AG08396 (cell line): Measurements from ENCODE around the gene ZEB2.

Source experiments
- DNase-seq: peaks from one replicate; pipeline ENCODE4 v3.0.0; 2012; ENCODE audit warnings: low spot score, mixed read lengths

Gene ZEB2

DNA sequence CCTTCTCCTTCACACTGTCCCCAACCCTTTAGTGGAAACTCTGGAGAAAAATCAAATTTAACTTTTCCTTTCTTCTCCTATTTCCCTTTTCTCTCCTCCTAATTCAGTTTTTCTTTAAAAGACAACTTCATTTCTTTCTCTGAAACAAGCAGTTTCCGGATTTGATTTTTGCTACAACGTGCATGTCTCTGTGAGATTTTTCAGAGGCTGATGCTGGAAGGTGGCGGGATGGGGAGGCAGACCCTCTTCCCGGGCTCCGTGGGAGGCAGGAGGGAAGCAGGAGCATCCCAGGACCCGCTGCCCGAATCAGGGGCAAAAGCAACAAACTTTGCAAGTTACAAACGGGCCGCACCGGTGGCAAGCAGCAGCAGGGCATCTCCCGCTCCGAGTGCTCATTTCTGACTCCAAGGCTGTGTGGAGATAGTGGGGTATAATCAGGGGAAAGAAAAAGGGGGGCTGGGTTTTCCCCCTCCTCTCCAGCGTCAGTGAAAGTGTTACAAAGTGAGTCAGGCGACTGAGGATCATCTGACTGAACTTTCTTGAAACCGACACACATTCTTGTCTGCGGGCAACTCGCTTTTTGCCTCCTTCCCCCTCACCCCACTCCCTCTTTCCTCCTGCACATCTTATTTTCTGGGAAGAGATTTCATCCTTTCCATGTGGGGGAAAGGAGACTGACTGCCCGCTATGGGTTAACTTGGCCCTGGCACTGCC lies 6.4 kb downstream of the ZEB2 start:
- no peak for DNase-seq

DNA sequence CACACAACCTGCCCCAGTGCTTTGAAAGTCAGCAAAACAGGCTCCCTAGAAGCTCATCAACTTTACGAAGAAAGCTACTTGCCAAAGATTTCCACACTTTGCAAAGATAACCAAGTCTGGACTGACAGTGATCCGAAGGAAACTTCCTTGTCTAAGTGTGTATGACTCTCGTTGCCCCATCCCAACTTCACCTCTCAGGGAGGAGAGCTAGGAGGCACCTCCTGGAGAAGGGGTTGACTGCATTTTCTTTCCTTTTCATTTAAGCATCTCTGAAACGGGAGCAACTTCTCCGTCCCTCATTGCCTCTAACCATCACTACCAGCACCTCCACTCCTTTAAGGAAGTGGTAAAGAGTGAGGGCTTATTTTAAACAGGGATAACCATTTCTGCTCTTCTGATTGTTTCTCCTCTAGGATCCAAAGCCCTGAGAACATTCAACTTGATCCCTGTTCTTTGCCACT lies 7.0 kb downstream of the ZEB2 start:
- DNase-seq, result no peak

GRCh38 chr2:144512470-144512869 lies 7.4 kb downstream of the ZEB2 start:
- DNase-seq, result no peak

GRCh38 chr2:144511937-144512336 lies 8.0 kb downstream of the ZEB2 start:
- DNase-seq, result no peak

GRCh38 chr2:144511226-144511810 lies 8.6 kb downstream of the ZEB2 start:
- no peak for DNase-seq

DNA sequence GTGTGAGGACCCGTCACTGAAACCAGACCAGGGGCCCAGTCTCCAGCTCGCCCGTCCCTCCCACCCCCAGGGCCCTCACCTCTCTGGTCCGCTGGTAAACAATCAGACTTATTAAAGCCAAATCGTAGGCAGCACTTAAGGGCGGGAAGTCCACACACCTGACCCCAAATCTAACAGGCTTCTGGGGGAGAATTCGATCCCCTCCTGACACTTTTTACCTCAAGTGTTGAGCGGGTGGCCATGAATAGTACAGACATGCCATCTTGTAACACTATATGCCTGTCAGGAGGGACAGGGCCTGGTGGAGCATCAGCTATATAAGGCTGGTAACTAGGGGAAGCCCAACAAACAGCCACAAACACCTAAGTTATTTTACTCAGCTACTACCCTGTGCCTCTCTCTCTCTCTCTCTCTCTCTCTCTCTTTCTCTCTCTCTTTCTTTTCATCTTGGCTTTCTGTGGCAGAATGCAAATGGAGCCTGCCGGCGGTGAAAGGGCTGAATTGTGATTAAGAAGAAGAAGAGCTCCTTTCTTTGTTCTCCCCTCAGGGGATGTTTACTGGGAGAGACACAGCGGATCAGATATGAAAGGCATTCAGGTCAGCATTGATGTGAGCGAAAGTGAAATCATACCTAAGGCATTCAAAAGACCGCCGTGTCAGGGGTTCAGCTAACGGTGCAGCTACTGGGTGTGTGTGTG lies 9.5 kb downstream of the ZEB2 start:
- no peak for DNase-seq

- no peak for DNase-seq
These were observed 10.1 kb downstream of the ZEB2 start for GRCh38 chr2:144509879-144510221.

DNA sequence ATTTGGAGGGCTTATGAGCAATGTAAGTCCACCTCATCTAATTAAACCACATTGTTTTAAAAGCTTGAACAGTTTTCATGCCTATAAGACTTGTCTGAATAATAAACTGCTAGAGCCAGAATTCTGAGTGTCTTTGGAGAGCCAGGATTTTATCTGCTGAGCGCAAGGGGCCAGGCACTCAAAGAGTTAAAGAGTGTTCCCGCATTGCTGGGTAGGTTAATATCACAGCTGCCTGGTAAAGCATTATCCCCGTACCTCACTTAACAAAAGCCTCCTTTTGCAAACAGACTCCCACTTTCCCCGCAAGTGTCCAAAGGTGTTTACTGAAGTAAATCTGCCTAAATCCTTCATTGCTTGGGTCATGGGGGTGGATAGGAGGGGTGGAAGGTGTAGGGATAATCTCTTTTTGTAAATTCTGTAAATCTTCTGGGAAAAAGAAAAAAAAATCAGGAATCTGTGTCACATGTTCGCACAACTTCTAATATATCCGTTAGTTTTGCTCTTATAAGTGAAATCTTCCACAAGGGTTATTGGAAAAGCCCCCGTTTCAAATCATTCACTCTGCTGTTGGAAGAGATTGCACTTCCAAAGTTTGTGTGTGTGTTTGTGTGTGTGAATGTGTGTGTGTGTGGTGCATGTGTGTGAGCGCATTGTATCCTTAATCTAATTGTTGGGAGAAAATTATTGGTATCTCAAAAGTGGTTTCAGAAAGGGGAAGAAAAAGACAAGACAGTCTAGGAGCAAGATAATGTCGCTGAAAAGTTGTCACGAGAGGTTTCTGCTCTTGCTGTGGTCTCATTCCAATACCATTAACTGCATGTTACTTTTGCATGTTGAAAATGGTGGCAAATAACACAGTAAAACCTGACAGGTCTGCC lies 10.7 kb downstream of the ZEB2 start:
- DNase-seq, result no peak

- DNase-seq, result no peak
These were observed 11.6 kb downstream of the ZEB2 start for GRCh38 chr2:144508172-144508851.

- no peak for DNase-seq
These were observed 12.3 kb downstream of the ZEB2 start for GRCh38 chr2:144507441-144508171.

GRCh38 chr2:144505245-144505831 lies 14.6 kb downstream of the ZEB2 start:
- DNase-seq, result no peak

DNA sequence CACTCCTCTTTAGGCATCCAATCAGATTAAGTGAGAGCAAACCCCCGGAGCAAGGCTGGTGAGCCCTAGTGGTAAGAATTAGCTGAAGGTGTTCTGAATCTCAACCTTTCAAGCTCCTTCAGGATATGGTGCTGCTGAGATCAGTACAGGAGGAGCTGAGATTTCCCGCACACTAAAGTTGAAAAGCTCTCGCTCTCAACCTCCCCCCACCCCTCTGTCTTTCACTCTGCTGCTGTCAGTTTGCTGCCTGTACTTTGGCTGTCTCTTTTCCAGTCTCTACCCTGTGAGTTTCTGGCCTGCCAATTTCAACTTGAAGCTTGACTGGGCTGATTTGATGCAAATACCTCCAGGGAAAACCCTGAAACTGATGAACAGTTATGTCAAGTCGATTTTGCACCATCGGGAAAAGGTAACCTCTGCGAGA lies 15.7 kb downstream of the ZEB2 start:
- DNase-seq, result no peak

DNA sequence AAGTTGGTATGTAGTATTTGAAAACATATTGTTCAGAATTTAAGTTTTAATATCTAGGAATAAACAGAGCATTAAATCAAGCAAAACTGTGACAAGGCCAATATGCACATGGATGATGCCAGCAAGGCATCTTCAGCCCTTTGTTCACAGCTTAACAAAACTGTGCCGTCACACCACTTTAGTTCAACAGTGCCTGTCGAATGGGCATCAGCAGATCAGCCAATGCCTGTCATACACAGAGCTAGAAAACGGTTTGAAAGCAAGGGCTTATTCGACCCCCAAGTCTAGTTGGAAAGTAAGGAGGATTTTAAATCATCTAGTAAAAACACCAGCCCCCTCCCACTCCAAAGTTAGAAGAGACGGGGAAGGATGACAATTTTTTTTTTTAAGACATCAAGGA lies 16.7 kb downstream of the ZEB2 start:
- no peak for DNase-seq

DNA sequence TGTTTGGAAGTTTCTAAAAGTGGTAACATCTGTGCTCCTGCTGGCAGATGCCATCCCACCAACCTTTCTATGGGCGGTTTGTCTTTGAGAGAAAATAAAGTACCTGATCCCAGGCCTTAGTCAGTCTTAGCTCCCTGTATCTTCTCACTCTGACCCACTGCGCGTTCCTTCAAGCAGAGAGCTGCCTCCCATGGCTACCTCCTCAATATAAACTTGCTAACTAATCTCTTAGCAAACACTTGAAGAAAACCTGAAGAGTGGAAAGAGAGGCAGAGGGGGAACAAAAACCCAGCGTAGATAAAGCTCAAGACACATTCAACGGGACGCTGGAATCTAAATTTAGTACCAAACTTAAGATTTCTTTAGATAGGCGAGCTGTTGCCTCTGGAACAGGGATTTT lies 17.6 kb downstream of the ZEB2 start:
- DNase-seq, result no peak

DNA sequence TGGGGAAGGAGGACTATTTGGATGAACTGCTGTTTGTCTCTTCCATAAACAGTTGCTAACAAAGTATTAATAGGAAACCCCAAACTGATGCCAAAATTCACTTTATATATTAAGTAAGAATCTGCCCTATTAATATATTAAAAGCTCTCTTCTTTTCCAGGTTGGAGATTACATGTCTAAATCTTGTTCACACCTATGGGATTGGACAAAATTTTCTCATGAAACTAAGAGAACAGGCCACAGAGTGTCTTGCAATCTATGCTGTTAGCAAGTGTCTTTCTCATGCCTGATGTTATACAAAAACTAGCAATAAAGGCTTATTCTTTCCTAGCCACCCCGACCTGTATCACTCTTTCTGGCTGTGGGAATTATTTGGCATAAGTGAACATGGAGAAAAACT lies 18.3 kb downstream of the ZEB2 start:
- no peak for DNase-seq

DNA sequence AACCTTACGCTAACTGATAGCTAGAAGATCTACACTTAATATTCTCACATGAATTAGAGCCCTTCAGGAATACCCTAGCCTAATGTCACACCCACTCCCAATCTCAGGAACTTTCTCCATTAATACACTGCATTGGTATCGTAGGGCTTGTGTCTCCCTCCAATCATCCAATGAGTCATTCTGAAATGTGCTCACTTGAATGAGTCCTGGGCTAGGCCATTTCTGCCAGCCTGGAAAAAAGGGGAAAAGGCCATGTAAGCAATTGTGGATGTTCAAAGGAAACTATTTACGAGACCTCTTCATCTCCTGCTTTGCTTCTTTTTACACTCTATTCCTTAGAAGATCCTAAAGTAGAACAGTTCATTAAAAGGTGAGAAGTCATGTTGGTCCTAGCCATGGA lies 18.8 kb downstream of the ZEB2 start:
- no peak for DNase-seq

DNA sequence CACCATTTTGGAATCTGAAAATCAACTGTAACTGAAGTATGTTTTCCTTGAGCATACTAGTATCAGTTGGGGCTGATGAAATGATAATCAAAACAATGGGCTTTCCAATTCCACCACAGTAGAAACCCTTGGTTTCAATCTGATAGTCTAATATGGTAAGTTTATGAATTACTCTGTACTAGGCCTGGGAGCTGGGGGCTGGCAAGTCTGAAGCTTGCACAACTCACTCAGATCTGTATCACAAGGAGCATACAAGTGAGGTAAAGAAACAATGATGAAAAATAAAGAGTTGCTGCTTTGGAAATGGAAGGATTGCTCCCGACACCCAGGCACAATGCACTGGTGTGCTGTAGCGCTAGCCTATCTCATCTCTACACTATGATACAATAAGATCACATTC lies 19.4 kb downstream of the ZEB2 start:
- DNase-seq, result no peak

DNA sequence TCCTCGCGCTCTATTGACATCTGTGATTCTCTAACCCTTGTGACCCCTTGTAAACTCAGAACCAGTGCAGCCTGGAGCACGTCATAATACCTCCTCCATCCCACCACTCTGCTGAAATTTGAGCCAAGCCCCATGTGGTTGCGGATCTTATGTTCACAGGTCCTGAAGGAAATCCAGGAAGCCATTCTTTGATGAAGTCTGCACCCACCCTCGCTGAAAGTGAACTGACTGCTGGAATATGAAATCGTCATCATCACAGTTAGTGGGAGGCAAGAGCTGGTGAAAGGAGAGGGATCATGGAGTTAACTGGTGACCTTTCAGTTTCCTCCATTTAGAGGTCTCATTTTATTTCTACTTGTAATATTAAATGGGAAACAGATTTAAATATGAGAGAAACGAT lies 21.6 kb downstream of the ZEB2 start:
- no peak for DNase-seq

GRCh38 chr2:144496977-144497598 lies 22.8 kb downstream of the ZEB2 start:
- no peak for DNase-seq
